DMS114 treated with DMSO at 0.1 percent for 48 hours (cell line): ENCODE results near the gene SLC25A38.
"Not testable (repeated sequence)": the region's sequence is repeated elsewhere in the genome, so short reads cannot be mapped to it uniquely, and the experiment has no call there.

Experiments used
- DNase-seq: peaks from one replicate; lab custom pipeline; 2025; ENCODE audit not compliant: unreplicated experiment; lab: John Stamatoyannopoulos, UW

Gene SLC25A38

DNA sequence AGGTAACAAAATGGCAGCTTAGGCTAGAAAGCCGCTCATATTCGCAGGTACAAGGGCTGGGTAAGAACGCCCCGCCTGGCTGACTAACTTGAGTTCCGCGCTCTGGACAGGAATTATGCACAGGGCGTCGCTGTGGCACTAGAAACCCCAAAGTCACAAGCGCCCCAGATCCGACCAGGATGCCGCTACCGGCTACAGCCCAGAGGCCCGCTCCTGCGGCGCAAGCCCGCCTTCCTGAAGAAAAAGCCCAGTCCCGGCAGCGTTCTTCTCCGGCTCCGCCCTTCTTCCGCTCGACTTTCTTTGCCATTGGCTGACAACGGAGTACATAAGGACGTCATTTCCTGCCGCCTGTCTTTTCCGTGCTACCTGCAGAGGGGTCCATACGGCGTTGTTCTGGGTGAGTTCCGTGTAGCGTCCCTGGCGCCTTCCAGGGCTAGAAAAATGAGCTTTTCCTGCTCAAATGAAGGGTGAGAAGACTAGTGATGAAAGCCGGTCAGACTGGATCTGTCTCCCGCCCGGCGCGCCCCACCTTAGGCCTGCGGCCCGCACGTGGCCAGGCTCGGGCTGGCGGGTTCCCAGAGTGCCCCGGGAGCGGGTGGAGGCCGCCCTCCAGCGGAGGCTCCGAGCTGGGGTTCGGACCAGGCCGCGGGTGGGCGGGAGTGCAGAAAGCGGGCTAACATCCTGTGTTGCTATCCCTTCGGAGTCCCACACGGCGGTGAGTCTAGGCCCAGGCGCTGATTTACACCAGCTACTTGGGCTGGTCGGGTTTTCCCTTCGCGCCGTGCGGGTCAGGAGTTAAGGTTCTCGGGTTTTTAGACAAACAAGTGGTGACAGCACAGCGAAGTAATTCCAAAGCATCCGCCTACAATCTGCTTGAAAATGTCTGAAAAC is 23.4 kb downstream of the SLC25A38 start, which contains the start of gene RPSA:
TSS of gene RPSA (plus strand) at position 353 of the 891 bp plus-strand sequence. CDS start 934 bp downstream, outside the sequence.
- DNase-seq: peak; percentile 94

GRCh38 chr3:39407259-39407629 is 24.1 kb downstream of the SLC25A38 start:
- DNase-seq: no peak

DNA sequence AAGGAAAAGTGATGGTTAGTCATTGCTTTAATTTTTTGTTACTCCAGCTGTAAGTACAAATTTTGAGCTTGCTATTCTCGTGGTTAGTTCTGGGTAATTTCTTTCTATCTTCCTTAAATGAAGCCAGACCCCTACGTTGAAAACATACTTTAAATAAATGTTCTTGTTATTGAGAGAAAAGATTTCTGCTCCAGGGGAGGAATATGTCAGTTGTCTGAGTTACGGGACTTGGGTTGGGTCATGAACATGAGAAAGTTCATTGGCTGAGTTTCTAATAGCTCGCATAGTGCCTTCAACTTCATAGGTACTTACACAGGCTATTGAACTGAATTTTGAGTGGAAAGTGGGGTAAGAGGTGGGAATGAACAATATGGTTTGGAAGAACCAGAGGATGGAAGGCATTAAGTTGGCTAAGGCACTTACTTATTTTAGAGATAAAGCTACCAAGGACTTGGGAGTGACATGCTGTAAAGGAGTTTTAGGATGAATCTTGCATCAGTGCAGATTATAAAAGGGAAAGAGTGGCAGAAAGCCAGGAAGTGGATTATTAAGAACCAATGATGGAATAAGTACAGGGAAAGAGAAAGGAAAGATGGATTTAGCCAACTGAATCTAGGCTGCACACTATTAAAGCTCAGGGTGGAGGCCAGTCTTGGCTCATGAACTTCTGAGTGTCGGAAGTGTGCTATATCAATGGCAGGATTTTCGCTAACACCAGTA is 24.8 kb downstream of the SLC25A38 start:
- DNase-seq: no peak

- DNase-seq: no peak
These were observed 25.6 kb downstream of the SLC25A38 start for GRCh38 chr3:39408493-39409372.

GRCh38 chr3:39409514-39410136 is 26.5 kb downstream of the SLC25A38 start:
- no peak for DNase-seq

- DNase-seq: no peak
These were observed 27.7 kb downstream of the SLC25A38 start for GRCh38 chr3:39410893-39411292.

DNA sequence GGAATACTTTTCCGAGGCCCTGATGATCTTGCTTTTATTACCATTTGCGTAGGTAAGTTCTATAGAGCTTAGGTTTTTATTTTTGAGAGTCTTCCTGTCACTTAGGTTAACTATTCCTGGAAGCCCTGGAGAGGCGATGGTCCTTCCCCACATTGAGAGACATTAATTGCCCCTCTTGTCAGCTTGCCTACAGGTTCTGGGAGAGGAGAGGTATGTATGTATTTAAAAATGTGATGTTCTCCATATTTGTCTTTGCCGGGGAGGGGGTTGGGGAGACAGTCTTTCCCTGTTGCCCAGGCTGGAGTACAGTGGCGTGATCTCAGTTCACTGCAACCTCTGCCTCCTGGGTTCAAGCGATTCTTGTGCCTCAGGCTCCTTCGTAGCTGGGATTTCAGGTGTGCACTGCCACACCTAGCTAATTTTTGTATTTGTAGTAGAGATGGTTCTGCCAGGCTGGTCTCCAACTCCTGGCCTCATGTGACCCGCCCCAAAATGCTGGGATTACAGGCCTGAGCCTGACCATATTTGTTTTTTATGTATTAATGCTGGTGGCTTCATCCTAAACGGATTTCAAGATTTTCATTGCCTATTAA is 29.6 kb downstream of the SLC25A38 start:
- DNase-seq: no peak

- no peak for DNase-seq
These were observed 30.7 kb downstream of the SLC25A38 start for GRCh38 chr3:39413691-39414420.

- DNase-seq: no peak
These were observed 31.3 kb downstream of the SLC25A38 start for GRCh38 chr3:39414421-39414907.

DNA sequence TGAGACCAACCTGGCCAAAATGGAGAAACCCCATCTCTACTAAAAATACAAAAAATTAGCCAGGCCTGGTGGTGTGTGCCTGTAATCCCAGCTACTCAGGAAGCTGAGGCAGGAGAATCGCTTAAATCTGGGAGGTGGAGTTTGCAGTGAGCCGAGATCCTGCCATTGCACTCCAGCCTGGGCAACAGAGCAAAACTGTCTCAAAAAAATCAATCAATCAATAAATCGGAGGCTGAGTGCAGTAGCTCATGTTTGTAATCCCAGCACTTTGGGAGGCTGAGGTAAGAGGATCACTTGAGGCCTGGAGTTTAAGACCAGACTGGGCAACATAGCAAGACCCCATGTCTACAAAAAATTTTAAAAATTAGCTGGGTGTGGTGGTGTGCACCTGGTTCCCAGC is 32.1 kb downstream of the SLC25A38 start:
- not testable (repeated sequence) for DNase-seq

DNA sequence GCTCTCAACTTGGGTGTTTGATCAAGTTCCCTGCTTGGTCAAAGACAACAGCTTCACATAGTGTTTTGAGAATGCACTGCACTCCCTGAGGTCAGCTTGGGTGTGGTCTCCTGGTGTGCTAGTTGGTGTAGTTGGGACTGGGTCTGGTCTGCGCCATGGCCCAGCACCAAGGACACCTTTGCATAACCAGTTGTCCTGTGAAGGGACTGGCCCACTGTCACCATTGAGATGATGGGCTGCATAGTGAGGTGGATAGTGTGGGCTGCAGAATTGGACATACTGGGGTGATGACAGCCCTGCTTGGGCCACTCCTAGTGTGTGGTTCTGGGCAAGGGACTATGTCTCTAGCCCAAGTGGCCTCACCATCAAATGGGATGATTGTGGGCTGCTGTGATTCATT is 32.8 kb downstream of the SLC25A38 start:
- DNase-seq: no peak

DNA sequence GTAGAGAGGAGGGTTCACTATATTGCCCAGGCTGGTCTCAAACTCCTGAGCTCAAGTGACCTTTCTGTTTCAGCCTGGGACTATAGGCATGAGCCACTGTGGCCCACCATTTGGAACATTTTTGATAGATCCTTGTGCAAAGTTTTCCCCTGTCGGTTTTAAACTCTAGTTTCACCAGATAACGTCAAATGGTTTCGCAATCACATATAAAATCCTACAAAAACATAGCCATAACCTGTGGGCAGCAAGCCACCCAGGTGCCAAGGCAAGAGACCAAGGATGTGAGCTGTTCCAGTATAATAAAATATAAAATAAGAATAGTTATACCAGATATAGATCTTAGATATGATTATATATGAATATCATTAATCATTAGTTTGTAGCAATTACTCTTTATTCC is 33.8 kb downstream of the SLC25A38 start:
- DNase-seq: not testable (repeated sequence)

DNA sequence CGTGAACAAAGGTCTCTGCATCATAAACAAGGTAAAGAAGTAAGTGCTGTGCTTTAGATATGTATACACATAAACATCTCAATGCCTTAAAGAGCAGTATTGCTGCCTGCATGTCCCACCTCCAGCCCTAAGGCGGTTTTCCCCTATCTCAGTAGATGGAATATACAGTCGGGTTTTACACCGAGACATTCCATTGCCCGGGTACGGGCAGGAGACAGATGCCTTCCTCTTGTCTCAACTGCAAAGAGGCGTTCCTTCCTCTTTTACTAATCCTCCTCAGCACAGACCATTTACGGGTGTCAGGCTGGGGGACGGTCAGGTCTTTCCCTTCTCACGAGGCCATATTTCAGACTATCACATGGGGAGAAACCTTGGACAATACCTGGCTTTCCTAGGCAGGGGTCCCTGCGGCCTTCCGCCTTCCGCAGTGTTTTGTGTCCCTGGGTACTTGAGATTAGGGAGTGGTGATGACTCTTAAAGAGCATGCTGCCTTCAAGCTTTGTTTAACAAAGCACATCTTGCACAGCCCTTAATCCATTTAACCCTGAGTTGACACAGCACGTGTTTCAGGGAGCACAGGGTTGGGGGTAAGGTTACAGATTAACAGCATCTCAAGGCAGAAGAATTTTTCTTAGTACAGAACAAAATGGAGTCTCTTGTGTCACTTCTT is 35.5 kb downstream of the SLC25A38 start:
- DNase-seq: not testable (repeated sequence)

DNA sequence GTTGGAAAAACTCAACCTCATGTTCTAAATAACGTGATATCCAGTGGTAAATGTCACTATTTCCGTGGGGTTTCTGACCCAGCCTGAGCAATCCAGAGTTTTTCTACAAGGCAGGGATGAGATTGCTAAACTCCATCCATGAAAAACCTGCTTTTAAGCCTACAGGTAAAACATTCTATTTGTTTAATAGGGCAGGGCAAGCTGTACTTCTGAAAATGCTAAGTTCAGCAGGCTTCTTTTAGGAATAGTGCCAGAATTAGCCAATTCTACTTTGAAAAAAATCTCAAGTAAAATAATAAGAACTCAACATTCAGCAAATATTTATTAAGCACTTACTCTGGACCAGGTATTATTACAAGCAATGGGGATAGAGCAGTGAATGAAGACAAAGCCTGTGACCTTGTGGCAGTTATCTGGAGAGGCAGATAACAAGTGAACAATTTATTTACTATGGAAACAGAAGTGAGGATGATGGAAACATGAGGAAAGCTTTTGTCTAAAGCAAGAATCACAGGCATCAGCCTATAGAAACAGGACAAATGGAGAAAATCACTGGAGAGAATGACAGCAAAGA is 36.7 kb downstream of the SLC25A38 start:
- no peak for DNase-seq

GRCh38 chr3:39420543-39420942 is 37.4 kb downstream of the SLC25A38 start:
- no peak for DNase-seq

DNA sequence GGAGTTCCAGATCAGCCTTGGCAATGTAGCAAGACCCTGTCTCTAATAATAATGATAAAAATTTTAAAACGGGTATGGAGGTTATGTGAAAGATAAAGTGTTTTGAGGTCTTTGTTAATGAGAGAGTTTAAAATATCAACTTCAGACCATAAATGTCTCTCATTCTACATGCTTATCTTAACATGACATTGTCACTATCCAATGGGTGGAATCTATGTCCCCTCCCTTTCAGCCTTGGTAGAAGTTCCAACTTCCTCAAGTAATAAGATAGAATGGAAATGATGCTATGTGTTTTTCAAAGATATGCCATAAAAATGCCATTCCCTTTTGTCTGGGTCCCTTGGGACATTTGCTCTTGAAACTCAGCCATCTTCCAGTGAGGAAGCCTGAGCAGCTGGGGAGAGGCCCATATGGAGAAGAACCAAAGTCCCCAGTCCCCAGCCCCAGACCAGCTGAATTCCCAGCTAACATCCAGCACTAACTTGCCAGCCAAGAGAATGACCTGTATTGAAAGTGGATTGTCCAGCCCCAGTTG is 40.3 kb downstream of the SLC25A38 start:
- DNase-seq: no peak

DNA sequence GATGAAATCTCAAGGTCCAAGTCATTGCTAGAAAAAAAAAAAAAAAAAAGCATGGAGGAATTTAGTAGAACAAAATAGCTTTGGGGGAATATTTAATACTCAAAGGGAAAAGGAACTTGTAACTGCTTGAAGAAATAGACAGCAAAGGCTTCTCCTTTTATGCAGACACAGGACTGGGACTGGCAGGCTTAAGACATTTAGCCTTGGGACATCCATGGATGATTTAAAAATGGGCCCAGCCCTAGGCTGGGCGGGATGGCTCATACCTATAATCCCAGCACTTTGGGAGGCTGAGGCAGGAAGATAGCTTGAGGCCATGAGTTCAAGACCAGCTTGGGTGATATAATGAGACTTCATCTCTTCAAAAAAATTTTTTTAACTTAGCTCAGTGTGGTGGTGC is 43.1 kb downstream of the SLC25A38 start:
- no peak for DNase-seq

GRCh38 chr3:39427506-39427905 is 44.3 kb downstream of the SLC25A38 start:
- DNase-seq: no peak
